Upper lobe of right lung (tissue), 1 donor: Measurements from ENCODE around the gene IFI27L2. TPM values are rescaled to one million over a fixed set of nuclear protein-coding genes. Genes with fewer than 3 reads are reported as not detected.

Experiments used
- ATAC-seq: fragments of 200-7000 bp; cut with Tn5 transposase; one replicate; pipeline ENCODE4 v1.9.1; 2020; ENCODE audit warnings: mild to moderate bottlenecking, moderate library complexity
- DNase-seq: peaks from one replicate; pipeline ENCODE4 v3.0.0-alpha.2; 2020
- H3K27ac ChIP-seq: fragments of 200-600 bp; one replicate; pipeline ENCODE4 v1.8.0; 2022
- H3K27me3 ChIP-seq: fragments of 200-600 bp; one replicate; pipeline ENCODE4 v1.8.0; 2022; ENCODE audit warnings: mild to moderate bottlenecking
- H3K36me3 ChIP-seq: fragments of 200-600 bp; one replicate; pipeline ENCODE4 v1.8.0; 2022
- H3K4me1 ChIP-seq: fragments of 200-600 bp; one replicate; pipeline ENCODE4 v1.8.0; 2022
- H3K4me3 ChIP-seq: fragments of 200-600 bp; one replicate; pipeline ENCODE4 v1.8.0; 2022; ENCODE audit warnings: mild to moderate bottlenecking
- H3K9me3 ChIP-seq: fragments of 200-600 bp; one replicate; pipeline ENCODE4 v1.8.0; 2022
- intact Hi-C: fragments of 100-400 bp; cut with DNase I; formaldehyde crosslinking; loops from one replicate; pipeline ENCODE4 v1.11.0; 2022
- total RNA-seq: library from RNA; stranded (reverse); fragmentation: NEBNext Ultra II Directional; extraction: Animal tissue kit (Norgen Biotek cat#: 25700); gene quantifications from one replicate; pipeline ENCODE4 v1.2.1, GENCODE V29; 2021
- TF ChIP-seq, protein P1 (sequence below): fragments of 200-600 bp; IDR thresholded peaks from one replicate; pipeline ENCODE4 v1.8.0; 2022; ENCODE audit warnings: antibody characterized with exemption
- donor health status: DM: no; HTN: yes; CAD: no; lungs with severe emphysema.

IFI27L2 gene
- total RNA-seq, 1 donor from 2014 or later: 32.4 TPM

- H3K27ac ChIP-seq: no peak overlapping the region
- intact Hi-C loops: no loop called here
- TF ChIP-seq, protein P1, sequence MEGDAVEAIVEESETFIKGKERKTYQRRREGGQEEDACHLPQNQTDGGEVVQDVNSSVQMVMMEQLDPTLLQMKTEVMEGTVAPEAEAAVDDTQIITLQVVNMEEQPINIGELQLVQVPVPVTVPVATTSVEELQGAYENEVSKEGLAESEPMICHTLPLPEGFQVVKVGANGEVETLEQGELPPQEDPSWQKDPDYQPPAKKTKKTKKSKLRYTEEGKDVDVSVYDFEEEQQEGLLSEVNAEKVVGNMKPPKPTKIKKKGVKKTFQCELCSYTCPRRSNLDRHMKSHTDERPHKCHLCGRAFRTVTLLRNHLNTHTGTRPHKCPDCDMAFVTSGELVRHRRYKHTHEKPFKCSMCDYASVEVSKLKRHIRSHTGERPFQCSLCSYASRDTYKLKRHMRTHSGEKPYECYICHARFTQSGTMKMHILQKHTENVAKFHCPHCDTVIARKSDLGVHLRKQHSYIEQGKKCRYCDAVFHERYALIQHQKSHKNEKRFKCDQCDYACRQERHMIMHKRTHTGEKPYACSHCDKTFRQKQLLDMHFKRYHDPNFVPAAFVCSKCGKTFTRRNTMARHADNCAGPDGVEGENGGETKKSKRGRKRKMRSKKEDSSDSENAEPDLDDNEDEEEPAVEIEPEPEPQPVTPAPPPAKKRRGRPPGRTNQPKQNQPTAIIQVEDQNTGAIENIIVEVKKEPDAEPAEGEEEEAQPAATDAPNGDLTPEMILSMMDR: no peak
- DNase-seq (no peak), ATAC-seq (no peak)
- no peaks in the 10 kb centered on the region for H3K4me1 ChIP-seq
- no peaks in the 10 kb centered on the region for H3K36me3 ChIP-seq
- no peaks in the 10 kb centered on the region for H3K9me3 ChIP-seq
- no peak overlapping the region for H3K4me3 ChIP-seq
- no peaks in the 10 kb centered on the region for H3K27me3 ChIP-seq
Measured at GRCh38 chr14:94087891-94088290, 41.5 kb downstream of the IFI27L2 start.

GRCh38 chr14:94081386-94081820, 48.0 kb downstream of the IFI27L2 start:
- Histone ChIP-seq H3K9me3 (no peaks in the 10 kb centered on the region), H3K4me1 (peaks cover 42% of the 10 kb centered on the region), H3K36me3 (peaks cover 25% of the 10 kb centered on the region), H3K27me3 (no peaks in the 10 kb centered on the region), H3K4me3 (peak overlapping the region; percentile 84), H3K27ac (peak overlapping the region; percentile 97)
- ATAC-seq: peak; percentile 22
- intact Hi-C loops: no loop called here
- no peak for DNase-seq
- TF ChIP-seq, protein P1: no peak

- Histone ChIP-seq H3K36me3 (peaks cover 30% of the 10 kb centered on the region), H3K27me3 (no peaks in the 10 kb centered on the region), H3K4me1 (peaks cover 48% of the 10 kb centered on the region), H3K27ac (peak within 1 kb of the TSS; percentile 97), H3K4me3 (peak within 1 kb of the TSS; percentile 84), H3K9me3 (peaks cover under 1% of the 10 kb centered on the region)
- DNase-seq: peak; percentile 98
- TF ChIP-seq, protein P1: no peak
- ATAC-seq: peak; percentile 100
- intact Hi-C loops: no loop called here
Measured at GRCh38 chr14:94080621-94081385, 48.6 kb downstream of the IFI27L2 start, which contains the start of the genes DDX24 and IFI27L1. DDX24 (minus strand) TSS chr14:94081202; CDS start chr14:94079742, 1,460 bp downstream. IFI27L1 (plus strand) TSS chr14:94081310; CDS start chr14:94096938, 15,628 bp downstream.

DNA sequence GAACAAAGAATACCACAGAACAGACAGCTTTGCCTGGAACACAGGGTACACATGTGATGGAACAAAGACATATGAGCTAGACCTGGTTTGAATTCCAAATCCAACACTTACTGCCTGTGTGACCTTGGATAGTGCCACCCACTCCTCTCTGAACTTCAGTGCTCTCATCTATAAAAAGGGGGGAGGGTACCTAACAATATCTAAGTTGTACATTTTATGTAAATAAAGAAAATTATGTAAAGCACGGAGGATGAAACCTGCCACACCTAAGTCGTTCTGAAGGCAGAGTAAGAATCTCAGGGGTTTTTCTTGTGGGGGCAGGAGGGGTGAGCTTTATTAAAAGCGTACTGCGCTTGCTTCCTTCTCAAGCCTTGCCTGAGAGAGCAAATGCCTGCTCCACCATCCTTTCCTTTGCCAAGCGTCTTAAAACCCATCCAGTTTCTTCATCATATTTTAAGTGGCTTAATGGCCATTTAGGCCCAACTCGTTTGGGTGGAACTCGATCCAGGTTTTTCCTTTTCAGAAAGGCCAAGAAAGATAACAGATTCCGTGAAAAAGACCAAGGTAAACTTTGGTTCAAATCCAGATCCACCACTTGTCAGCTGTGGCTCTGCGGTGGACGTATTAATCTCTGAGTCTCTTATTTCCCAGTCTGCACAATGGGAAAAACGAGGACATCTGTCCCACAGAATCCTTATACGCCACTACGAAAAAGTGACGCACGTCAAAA, 49.3 kb downstream of the IFI27L2 start:
- H3K27ac ChIP-seq: peak overlapping the region; percentile 97
- H3K27me3 ChIP-seq: no peaks in the 10 kb centered on the region
- intact Hi-C loops: no loop called here
- H3K9me3 ChIP-seq: peaks cover 8% of the 10 kb centered on the region
- H3K36me3 ChIP-seq: peaks cover 30% of the 10 kb centered on the region
- ATAC-seq: no peak
- DNase-seq: no peak
- TF ChIP-seq, protein P1: no peak
- peaks cover 49% of the 10 kb centered on the region for H3K4me1 ChIP-seq
- peak overlapping the region; percentile 84 for H3K4me3 ChIP-seq

GRCh38 chr14:94077823-94078222, 51.6 kb downstream of the IFI27L2 start:
- no peak for DNase-seq
- TF ChIP-seq, protein P1: no peak
- ATAC-seq: no peak
- Histone ChIP-seq H3K9me3 (peaks cover 18% of the 10 kb centered on the region), H3K27me3 (no peaks in the 10 kb centered on the region), H3K36me3 (peaks cover 30% of the 10 kb centered on the region), H3K27ac (no peak overlapping the region), H3K4me1 (peaks cover 49% of the 10 kb centered on the region), H3K4me3 (peak overlapping the region; percentile 84)
- intact Hi-C loops: no loop called here

Other genes starting within 250 kb of the IFI27L2 start
- 3.5 TPM for gene FAM181A, start 202.3 kb downstream of the IFI27L2 start, total RNA-seq
- 3.2 TPM for gene ASB2, start 153.0 kb downstream of the IFI27L2 start, total RNA-seq
- gene CCDC197, start 132.3 kb downstream of the IFI27L2 start, total RNA-seq: not detected
- 1.0 TPM for gene OTUB2, start 103.3 kb downstream of the IFI27L2 start, total RNA-seq
- gene DDX24, start 48.4 kb downstream of the IFI27L2 start, total RNA-seq: 191 TPM
- 15.2 TPM for gene IFI27L1, start 48.3 kb downstream of the IFI27L2 start, total RNA-seq
- gene IFI27, start 18.9 kb downstream of the IFI27L2 start, total RNA-seq: 312 TPM
- gene PPP4R4, start 44.7 kb upstream of the IFI27L2 start, total RNA-seq: 2.2 TPM
- gene SERPINA10, start 163.7 kb upstream of the IFI27L2 start, total RNA-seq: not detected
- gene SERPINA6, start 193.7 kb upstream of the IFI27L2 start, total RNA-seq: not detected
- gene SERPINA2, start 237.1 kb upstream of the IFI27L2 start, total RNA-seq: not detected